KMS-11 (cell line): ENCODE data around the gene NID2.

Source experiments
- H2AFZ ChIP-seq: fragments of 200-600 bp; sonication (generic); 2 replicates; pipeline ENCODE4 v1.6.1; 2016; ENCODE audit warnings: antibody characterized with exemption, mixed run types, low read depth
- H3K27ac ChIP-seq: fragments of 200-600 bp; sonication (generic); 2 replicates; pipeline ENCODE4 v1.6.1; 2016; ENCODE audit warnings: mild to moderate bottlenecking, mixed run types
- H3K27me3 ChIP-seq: fragments of 200-600 bp; sonication (generic); 2 replicates; pipeline ENCODE4 v1.6.1; 2017; ENCODE audit warnings: mild to moderate bottlenecking, low read depth, mixed run types, moderate library complexity; ENCODE audit not compliant: insufficient read depth
- H3K36me3 ChIP-seq: fragments of 200-600 bp; sonication (generic); 2 replicates; pipeline ENCODE4 v1.6.1; 2017; ENCODE audit warnings: mild to moderate bottlenecking, mixed run types; ENCODE audit not compliant: insufficient read depth
- H3K4me1 ChIP-seq: fragments of 200-600 bp; sonication (generic); 2 replicates; pipeline ENCODE4 v1.6.1; 2016; ENCODE audit warnings: mild to moderate bottlenecking, low read depth, mixed run types; ENCODE audit not compliant: poor library complexity, severe bottlenecking
- H3K4me2 ChIP-seq: fragments of 200-600 bp; sonication (generic); 2 replicates; pipeline ENCODE4 v1.7.0; 2016; ENCODE audit warnings: mild to moderate bottlenecking, mixed run types
- H3K4me3 ChIP-seq: fragments of 200-600 bp; sonication (generic); IDR thresholded peaks from 2 replicates; pipeline ENCODE4 v1.6.1; 2017; ENCODE audit warnings: low read depth, low read length, mixed read lengths; ENCODE audit not compliant: insufficient read depth
- H3K79me2 ChIP-seq: fragments of 200-600 bp; sonication (generic); 2 replicates; pipeline ENCODE4 v1.6.1; 2016; ENCODE audit warnings: low read depth, mixed run types; ENCODE audit not compliant: insufficient read depth
- H3K9ac ChIP-seq: fragments of 200-600 bp; sonication (generic); 2 replicates; pipeline ENCODE4 v1.6.1; 2016; ENCODE audit warnings: mild to moderate bottlenecking, mixed run types
- H4K20me1 ChIP-seq: fragments of 200-600 bp; sonication (generic); 2 replicates; pipeline ENCODE4 v1.6.1; 2016; ENCODE audit warnings: mild to moderate bottlenecking, mixed run types; ENCODE audit not compliant: insufficient read depth
- TF ChIP-seq, protein P1 (sequence below): fragments of 200-600 bp; sonication (generic); conservative IDR thresholded peaks from 2 replicates; pipeline ENCODE4 v1.6.1; 2017; ENCODE audit warnings: low read depth, mild to moderate bottlenecking, antibody characterized with exemption, low read length, moderate library complexity, mixed read lengths

Gene NID2

DNA sequence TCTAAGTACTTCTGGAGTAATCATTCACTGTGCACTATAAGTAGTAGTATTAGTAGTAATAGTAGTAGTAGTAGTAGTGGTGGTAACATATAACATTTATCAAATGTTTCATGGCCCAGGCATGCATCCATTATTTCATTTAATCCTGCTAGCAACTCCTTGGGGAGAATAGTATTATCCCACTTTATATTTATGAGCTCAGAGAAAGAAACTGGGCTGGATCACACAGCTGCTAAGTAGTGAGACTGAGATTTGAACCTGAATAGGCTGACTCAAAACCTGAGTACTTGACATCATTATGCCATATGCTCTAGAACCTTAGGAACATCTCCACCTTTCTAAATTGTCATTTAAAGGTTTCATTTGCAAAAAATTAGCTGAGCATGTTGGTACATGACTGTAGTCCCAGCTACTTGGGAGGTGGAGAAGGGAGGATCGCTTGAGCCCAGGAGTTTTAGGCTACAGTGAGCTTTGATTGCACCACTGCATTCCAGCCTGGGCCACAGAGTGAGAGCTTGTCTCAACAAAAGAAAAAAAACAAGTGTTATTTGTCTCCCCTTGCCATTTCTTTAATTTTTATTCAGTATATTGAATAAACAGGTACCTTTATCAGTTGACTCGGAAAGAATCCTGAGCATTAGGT lies 11.4 kb upstream of the NID2 start:
- TF ChIP-seq, protein P1, sequence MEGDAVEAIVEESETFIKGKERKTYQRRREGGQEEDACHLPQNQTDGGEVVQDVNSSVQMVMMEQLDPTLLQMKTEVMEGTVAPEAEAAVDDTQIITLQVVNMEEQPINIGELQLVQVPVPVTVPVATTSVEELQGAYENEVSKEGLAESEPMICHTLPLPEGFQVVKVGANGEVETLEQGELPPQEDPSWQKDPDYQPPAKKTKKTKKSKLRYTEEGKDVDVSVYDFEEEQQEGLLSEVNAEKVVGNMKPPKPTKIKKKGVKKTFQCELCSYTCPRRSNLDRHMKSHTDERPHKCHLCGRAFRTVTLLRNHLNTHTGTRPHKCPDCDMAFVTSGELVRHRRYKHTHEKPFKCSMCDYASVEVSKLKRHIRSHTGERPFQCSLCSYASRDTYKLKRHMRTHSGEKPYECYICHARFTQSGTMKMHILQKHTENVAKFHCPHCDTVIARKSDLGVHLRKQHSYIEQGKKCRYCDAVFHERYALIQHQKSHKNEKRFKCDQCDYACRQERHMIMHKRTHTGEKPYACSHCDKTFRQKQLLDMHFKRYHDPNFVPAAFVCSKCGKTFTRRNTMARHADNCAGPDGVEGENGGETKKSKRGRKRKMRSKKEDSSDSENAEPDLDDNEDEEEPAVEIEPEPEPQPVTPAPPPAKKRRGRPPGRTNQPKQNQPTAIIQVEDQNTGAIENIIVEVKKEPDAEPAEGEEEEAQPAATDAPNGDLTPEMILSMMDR: no peak
- Histone ChIP-seq H3K4me3 (no peak overlapping the region), H3K4me1 (no peaks in the 10 kb centered on the region), H2AFZ (no peak overlapping the region), H3K27me3 (no peaks in the 10 kb centered on the region), H3K27ac (no peak overlapping the region), H4K20me1 (no peaks in the 10 kb centered on the region), H3K36me3 (no peaks in the 10 kb centered on the region), H3K4me2 (no peak overlapping the region), H3K9ac (no peak overlapping the region), H3K79me2 (no peaks in the 10 kb centered on the region)

DNA sequence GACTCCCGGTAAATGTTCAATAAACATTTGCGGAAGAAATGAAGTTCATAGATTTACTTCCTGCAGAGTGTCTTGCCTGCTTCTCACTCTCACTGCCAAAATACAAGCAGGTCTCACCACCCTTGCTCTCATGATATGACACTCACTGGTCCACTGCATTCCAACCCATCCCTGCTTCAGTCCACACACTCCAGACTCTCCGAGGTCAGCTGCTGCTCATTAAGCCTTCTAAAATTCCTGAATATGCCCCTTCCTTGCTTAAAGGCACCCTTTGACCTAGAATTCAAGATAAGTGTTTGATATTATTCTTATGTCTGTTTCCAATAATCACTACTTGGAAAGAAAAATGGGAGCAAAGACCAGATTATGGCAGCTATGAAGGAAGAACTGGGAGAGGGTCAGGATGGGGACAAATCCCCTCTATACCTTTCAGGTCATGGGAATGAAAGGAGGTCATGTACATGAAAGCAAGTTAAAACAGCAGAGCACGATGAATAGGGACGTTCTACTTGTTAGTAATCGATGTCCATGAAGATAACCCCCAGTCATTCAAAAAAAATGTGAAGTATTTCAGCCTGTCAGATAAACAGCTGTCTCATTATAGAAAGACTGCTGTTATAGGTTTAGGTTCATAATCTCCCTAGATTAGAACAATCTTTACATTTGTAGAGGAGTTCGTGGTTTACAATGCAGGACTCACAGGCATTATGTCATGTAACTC lies 10.5 kb upstream of the NID2 start:
- H4K20me1 ChIP-seq: no peaks in the 10 kb centered on the region
- no peak overlapping the region for H2AFZ ChIP-seq
- H3K9ac ChIP-seq: no peak overlapping the region
- H3K4me3 ChIP-seq: no peak overlapping the region
- H3K4me1 ChIP-seq: no peaks in the 10 kb centered on the region
- H3K79me2 ChIP-seq: no peaks in the 10 kb centered on the region
- TF ChIP-seq, protein P1: no peak
- no peak overlapping the region for H3K27ac ChIP-seq
- H3K27me3 ChIP-seq: no peaks in the 10 kb centered on the region
- H3K4me2 ChIP-seq: no peak overlapping the region
- H3K36me3 ChIP-seq: no peaks in the 10 kb centered on the region

DNA sequence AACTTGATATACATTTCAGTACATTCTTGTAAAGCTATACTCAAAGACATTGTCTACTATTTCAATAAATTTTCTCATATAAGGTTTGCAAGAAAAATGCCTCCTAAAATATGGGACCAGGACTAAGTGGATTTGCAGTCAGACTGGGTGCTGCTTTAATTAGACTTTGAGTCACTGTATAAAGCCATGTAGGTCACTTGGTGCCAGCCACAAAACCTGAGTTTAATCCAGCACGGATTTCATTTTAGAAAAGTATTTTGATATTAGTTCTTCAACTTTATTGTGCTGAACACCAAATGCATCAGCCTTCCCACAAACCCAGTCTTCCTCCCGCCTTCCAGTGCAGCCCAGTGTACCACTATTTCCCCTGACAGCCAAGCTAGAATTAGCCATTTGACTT lies 9.9 kb upstream of the NID2 start:
- Histone ChIP-seq H3K4me3 (no peak overlapping the region), H3K27ac (no peak overlapping the region), H4K20me1 (no peaks in the 10 kb centered on the region), H3K9ac (no peak overlapping the region), H3K79me2 (no peaks in the 10 kb centered on the region), H3K36me3 (no peaks in the 10 kb centered on the region), H3K4me2 (no peak overlapping the region), H3K4me1 (no peaks in the 10 kb centered on the region), H3K27me3 (no peaks in the 10 kb centered on the region), H2AFZ (no peak overlapping the region)
- TF ChIP-seq, protein P1: no peak

DNA sequence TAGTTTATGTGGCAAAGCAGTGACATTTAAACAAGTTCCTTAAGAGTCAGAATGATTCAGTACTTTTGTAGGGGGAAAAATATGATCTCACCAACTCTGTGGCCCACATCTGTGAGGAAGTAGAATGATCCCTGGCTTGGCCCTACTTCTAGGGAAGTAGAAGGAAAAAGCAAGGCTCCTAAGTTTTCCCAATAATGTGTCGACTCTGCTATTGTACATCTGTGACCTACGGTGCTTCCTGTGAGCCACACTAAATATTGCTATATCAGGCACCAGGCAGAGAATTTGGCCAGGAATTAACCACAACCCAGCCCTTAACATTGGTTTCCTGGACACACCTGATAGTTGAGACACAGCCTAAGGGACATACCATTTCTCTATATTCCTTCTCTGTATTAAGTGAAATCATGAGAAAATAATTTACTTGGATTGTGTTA lies 9.3 kb upstream of the NID2 start:
- H2AFZ ChIP-seq: no peak overlapping the region
- no peaks in the 10 kb centered on the region for H3K36me3 ChIP-seq
- TF ChIP-seq, protein P1: no peak
- H3K4me3 ChIP-seq: no peak overlapping the region
- H4K20me1 ChIP-seq: no peaks in the 10 kb centered on the region
- no peak overlapping the region for H3K4me2 ChIP-seq
- H3K4me1 ChIP-seq: no peaks in the 10 kb centered on the region
- H3K27ac ChIP-seq: no peak overlapping the region
- no peaks in the 10 kb centered on the region for H3K27me3 ChIP-seq
- H3K9ac ChIP-seq: no peak overlapping the region
- H3K79me2 ChIP-seq: no peaks in the 10 kb centered on the region
